ENCODE data around the gene PRMT1. TPM values are rescaled to one million over a fixed set of nuclear protein-coding genes. Genes with fewer than 3 reads are reported as not detected.

PRMT1 gene
- total RNA-seq, 4 donors from 2014 or later, result 102 to 117 (median 108) TPM

GRCh38 chr19:49664171-49665035 is 12.7 kb upstream of the PRMT1 start:
- WGBS, 2 donors, result 0% methylated on average over 30 to 51 of the region's 53 CpGs
- peak overlapping the region; percentile 55 for H3K4me3 ChIP-seq (ENCODE audit: low read depth, poor library complexity, severe bottlenecking)
- intact Hi-C loops (cut with DNase I; ENCODE audit: low total_unique reads), result loop anchor here (10.0 kb wide), 1 partner anchor 90 kb away; no protein-coding TSS in a partner anchor
- no peak for TF ChIP-seq POLR2A (IDR thresholded peaks at IDR 0.05)
- TF ChIP-seq, protein P1, sequence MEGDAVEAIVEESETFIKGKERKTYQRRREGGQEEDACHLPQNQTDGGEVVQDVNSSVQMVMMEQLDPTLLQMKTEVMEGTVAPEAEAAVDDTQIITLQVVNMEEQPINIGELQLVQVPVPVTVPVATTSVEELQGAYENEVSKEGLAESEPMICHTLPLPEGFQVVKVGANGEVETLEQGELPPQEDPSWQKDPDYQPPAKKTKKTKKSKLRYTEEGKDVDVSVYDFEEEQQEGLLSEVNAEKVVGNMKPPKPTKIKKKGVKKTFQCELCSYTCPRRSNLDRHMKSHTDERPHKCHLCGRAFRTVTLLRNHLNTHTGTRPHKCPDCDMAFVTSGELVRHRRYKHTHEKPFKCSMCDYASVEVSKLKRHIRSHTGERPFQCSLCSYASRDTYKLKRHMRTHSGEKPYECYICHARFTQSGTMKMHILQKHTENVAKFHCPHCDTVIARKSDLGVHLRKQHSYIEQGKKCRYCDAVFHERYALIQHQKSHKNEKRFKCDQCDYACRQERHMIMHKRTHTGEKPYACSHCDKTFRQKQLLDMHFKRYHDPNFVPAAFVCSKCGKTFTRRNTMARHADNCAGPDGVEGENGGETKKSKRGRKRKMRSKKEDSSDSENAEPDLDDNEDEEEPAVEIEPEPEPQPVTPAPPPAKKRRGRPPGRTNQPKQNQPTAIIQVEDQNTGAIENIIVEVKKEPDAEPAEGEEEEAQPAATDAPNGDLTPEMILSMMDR (IDR thresholded peaks at IDR 0.05), result no peak
- DNase-seq (ENCODE audit: low spot score in 2 of 2), result peak; percentile 87 to 99

GRCh38 chr19:49665036-49665350 is 12.1 kb upstream of the PRMT1 start:
- intact Hi-C loops (cut with DNase I; ENCODE audit: low total_unique reads), result loop anchor here (10.0 kb wide), 1 partner anchor 90 kb away; no protein-coding TSS in a partner anchor
- no peak for DNase-seq (ENCODE audit: low spot score in 2 of 2)
- H3K4me3 ChIP-seq (ENCODE audit: low read depth, poor library complexity, severe bottlenecking), result peak overlapping the region; percentile 55
- TF ChIP-seq, protein P1 (IDR thresholded peaks at IDR 0.05), result no peak
- no peak for TF ChIP-seq POLR2A (IDR thresholded peaks at IDR 0.05)
- WGBS, 2 donors, result 1% methylated on average over 7 of the region's 7 CpGs

DNA sequence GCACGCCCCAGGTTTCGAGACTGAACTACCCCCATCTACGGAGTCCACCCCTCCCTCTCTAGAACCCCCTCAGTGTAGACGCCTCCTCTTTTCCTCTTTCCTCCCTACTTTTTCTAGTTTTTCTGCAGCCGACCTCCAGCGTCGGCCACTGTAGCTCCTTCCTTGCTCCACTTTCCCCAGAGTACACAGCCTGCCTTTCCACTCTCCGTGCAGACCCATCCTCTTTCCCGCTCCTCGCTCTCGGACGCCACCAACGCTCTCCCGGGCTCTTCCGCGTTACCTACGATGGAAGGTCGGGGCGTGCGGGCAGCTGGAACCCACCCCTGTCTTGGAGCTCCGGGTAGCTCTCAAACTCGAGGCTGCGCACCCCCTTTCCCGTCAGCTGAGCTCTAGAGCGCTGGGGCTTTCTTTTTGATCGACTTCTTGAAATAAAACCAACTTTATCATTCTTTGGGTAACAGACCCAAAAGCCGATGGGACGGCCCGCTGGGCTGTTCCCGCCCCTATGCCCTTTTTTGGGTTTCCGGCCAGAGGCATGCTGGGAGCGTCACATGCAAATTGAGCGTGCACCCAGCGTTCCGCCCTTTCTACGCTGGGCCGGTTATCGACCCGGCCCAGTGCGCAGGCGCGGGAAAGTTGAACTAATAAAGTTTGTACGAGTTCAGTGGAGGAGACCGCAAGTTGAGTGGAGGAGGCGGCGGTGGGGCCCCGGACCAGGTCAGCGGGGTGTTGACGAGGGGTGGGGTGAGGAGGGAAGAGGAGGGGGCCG is 11.5 kb upstream of the PRMT1 start, which contains the start of the genes BCL2L12 and IRF3:
BCL2L12 (plus strand) TSS at position 583 of the 769 bp plus-strand sequence. CDS start 760 bp downstream, outside the sequence.
IRF3 (minus strand) TSS at position 507 of the 769 bp plus-strand sequence. CDS start 1,019 bp downstream, outside the sequence.
- peak; percentile 98 to 100 for DNase-seq (ENCODE audit: low spot score in 2 of 2)
- WGBS, 2 donors, result 0% methylated on average over 50 of the region's 50 CpGs
- intact Hi-C loops (cut with DNase I; ENCODE audit: low total_unique reads), result loop anchor here (10.0 kb wide), 1 partner anchor 91 kb away; no protein-coding TSS in a partner anchor
- TF ChIP-seq, protein P1 (IDR thresholded peaks at IDR 0.05), result no peak
- peak in 1 of 2 donors; percentile 62 for TF ChIP-seq POLR2A (IDR thresholded peaks at IDR 0.05)
- peak within 1 kb of the TSS; percentile 55 for H3K4me3 ChIP-seq (ENCODE audit: low read depth, poor library complexity, severe bottlenecking)

- TF ChIP-seq POLR2A (IDR thresholded peaks at IDR 0.05), result no peak
- TF ChIP-seq, protein P1 (IDR thresholded peaks at IDR 0.05), result no peak
- DNase-seq (ENCODE audit: low spot score in 2 of 2), result no peak
- 0 to 1% methylated on average over 9 of the region's 9 CpGs for WGBS, 2 donors
- H3K4me3 ChIP-seq (ENCODE audit: low read depth, poor library complexity, severe bottlenecking), result peak overlapping the region; percentile 28
- intact Hi-C loops (cut with DNase I; ENCODE audit: low total_unique reads), result loop anchor here (10.0 kb wide), 1 partner anchor 91 kb away; no protein-coding TSS in a partner anchor
These were observed 11.0 kb upstream of the PRMT1 start for GRCh38 chr19:49666120-49666444.

DNA sequence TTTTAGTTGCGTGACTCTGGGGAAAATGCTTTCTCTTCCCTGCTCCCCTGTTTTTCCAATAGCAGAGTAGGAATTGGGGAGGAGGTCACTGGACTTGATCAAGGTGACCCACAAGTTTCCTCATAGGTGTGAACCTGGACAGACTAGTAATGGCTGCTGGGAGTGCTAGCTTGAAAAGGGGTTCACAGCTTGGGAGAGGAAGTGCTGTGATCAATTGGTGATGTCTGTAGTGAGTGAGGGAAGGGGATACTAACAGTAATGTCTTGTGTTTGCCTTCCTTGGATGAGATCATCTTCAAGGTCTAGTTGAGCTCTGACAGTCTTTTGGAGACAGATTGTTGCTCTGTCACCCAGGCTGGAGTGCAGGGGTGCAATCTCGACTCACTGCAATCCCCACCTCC is 9.6 kb upstream of the PRMT1 start:
- WGBS, 2 donors, result 86 to 95% methylated on average over 2 of the region's 2 CpGs
- TF ChIP-seq POLR2A (IDR thresholded peaks at IDR 0.05), result no peak
- TF ChIP-seq, protein P1 (IDR thresholded peaks at IDR 0.05), result no peak
- no peak for DNase-seq (ENCODE audit: low spot score in 2 of 2)
- intact Hi-C loops (cut with DNase I; ENCODE audit: low total_unique reads), result loop anchor here (10.0 kb wide), 1 partner anchor 93 kb away; no protein-coding TSS in a partner anchor
- no peak overlapping the region for H3K4me3 ChIP-seq (ENCODE audit: low read depth, poor library complexity, severe bottlenecking)

All from lower leg skin (tissue), 4 donors.